HepG2 (cell line): Measurements from ENCODE around the gene COQ8A. TPM values are rescaled to one million over a fixed set of nuclear protein-coding genes. Genes with fewer than 3 reads are reported as not detected.

ENCODE experiments used
- ESRRA ChIP-seq: sonication (generic); formaldehyde crosslinking; IDR thresholded peaks from 2 replicates; pipeline ENCODE4 v1.5.1; 2020; ENCODE audit warnings: mild to moderate bottlenecking, low read depth, missing genetic modification reagents
- GATAD2A ChIP-seq: IDR thresholded peaks from 2 replicates; pipeline ENCODE4 v1.6.1; 2016
- JUND ChIP-seq: sonication (generic); formaldehyde crosslinking; IDR thresholded peaks from 2 replicates; pipeline ENCODE4 v1.8.0; 2022; ENCODE audit warnings: mild to moderate bottlenecking, missing genetic modification reagents
- MBD4 ChIP-seq: IDR thresholded peaks from 2 replicates; pipeline ENCODE4 v1.6.1; 2012; ENCODE audit warnings: low read length, inconsistent platforms, borderline replicate concordance
- MBNL3 ChIP-seq: fragments of 250-450 bp; sonication (Bioruptor Pico); conservative IDR thresholded peaks from 2 replicates; pipeline ENCODE4 v1.8.0; 2022; ENCODE audit warnings: mild to moderate bottlenecking, inconsistent platforms
- NFKB2 ChIP-seq: sonication (generic); formaldehyde crosslinking; IDR thresholded peaks from 2 replicates; pipeline ENCODE4 v1.4.0; 2020; ENCODE audit warnings: missing genetic modification reagents, borderline replicate concordance
- RBM22 ChIP-seq: fragments of 200-400 bp; formaldehyde crosslinking; optimal IDR thresholded peaks from 2 replicates; pipeline ENCODE3; 2017; ENCODE audit warnings: mild to moderate bottlenecking, low read length, moderate library complexity
- SMARCE1 ChIP-seq: fragments of 450-650 bp; IDR thresholded peaks from 2 replicates; pipeline ENCODE4 v1.6.1; 2017; ENCODE audit warnings: borderline replicate concordance
- TGIF2 ChIP-seq: IDR thresholded peaks from 2 replicates; pipeline ENCODE4 v1.6.1; 2016; ENCODE audit warnings: control low read depth, missing compliant biosample characterization
- ZFY ChIP-seq: sonication (generic); formaldehyde crosslinking; IDR thresholded peaks from 2 replicates; pipeline ENCODE4 v1.4.0; 2020; ENCODE audit warnings: missing genetic modification reagents
- ZNF619 ChIP-seq: sonication (generic); formaldehyde crosslinking; IDR thresholded peaks from 2 replicates; pipeline ENCODE4 v1.4.0; 2020; ENCODE audit warnings: mild to moderate bottlenecking, missing genetic modification reagents
- ZNF776 ChIP-seq: sonication (generic); formaldehyde crosslinking; IDR thresholded peaks from 2 replicates; pipeline ENCODE4 v1.4.0; 2020; ENCODE audit warnings: mild to moderate bottlenecking, missing genetic modification reagents
- polyA plus RNA-seq, 8 experiments: library from polyadenylated mRNA; depleted of rRNA in 3 of 8; stranded (reverse) in 7 of 8; unstranded in 1 of 8; fragments of >200 nt; fragmentation: Illumina TruSeq in 4 of 8; extraction: Trizol in 4 of 8; gene quantifications; 2 replicates each; pipeline versions ENCODE4 v1.2.1 to v1.2.3, GENCODE V29; 2011 to 2016; ENCODE audit warnings: low read depth in 4 of 8, missing spikeins in 1 of 8, mixed read lengths in 1 of 8; ENCODE audit not compliant: insufficient read depth in 1 of 8
- total RNA-seq, 5 experiments: library from RNA; depleted of rRNA; stranded (reverse); fragments of >200 nt; fragmentation: Illumina TruSeq; extraction: Trizol; gene quantifications; 2 replicates each; pipeline ENCODE4 v1.2.3, GENCODE V29; 2016; ENCODE audit warnings: low read depth in 1 of 5
- TF ChIP-seq, protein P1 (sequence below): sonication (generic); formaldehyde crosslinking; IDR thresholded peaks from 2 replicates; pipeline ENCODE4 v1.4.0; 2020; ENCODE audit warnings: missing genetic modification reagents
- TF ChIP-seq, protein P2 (sequence below): sonication (generic); formaldehyde crosslinking; IDR thresholded peaks from 2 replicates; pipeline ENCODE4 v1.5.0; 2020; ENCODE audit warnings: missing genetic modification reagents
- TF ChIP-seq, protein P3 (sequence below): sonication (generic); formaldehyde crosslinking; IDR thresholded peaks from 2 replicates; pipeline ENCODE4 v1.8.0; 2022; ENCODE audit warnings: missing genetic modification reagents, low read depth, mild to moderate bottlenecking, borderline replicate concordance
- TF ChIP-seq, protein P4 (sequence below): sonication (generic); formaldehyde crosslinking; conservative IDR thresholded peaks from 2 replicates; pipeline ENCODE4 v1.4.0; 2020; ENCODE audit warnings: missing genetic modification reagents
- TF ChIP-seq, protein P5 (sequence below): sonication (generic); formaldehyde crosslinking; IDR thresholded peaks from 2 replicates; pipeline ENCODE4 v1.5.1; 2020; ENCODE audit warnings: mild to moderate bottlenecking, missing genetic modification reagents, borderline replicate concordance
- TF ChIP-seq, protein P6 (sequence below): sonication (generic); formaldehyde crosslinking; IDR thresholded peaks from 2 replicates; pipeline ENCODE4 v1.5.0; 2020; ENCODE audit warnings: missing genetic modification reagents

COQ8A gene
- total and polyA plus RNA-seq, 2 of the 13 experiments (the other 11 are each of a cell fraction or from before 2014, with no cell fraction given): 60.4 to 88.7 TPM

DNA sequence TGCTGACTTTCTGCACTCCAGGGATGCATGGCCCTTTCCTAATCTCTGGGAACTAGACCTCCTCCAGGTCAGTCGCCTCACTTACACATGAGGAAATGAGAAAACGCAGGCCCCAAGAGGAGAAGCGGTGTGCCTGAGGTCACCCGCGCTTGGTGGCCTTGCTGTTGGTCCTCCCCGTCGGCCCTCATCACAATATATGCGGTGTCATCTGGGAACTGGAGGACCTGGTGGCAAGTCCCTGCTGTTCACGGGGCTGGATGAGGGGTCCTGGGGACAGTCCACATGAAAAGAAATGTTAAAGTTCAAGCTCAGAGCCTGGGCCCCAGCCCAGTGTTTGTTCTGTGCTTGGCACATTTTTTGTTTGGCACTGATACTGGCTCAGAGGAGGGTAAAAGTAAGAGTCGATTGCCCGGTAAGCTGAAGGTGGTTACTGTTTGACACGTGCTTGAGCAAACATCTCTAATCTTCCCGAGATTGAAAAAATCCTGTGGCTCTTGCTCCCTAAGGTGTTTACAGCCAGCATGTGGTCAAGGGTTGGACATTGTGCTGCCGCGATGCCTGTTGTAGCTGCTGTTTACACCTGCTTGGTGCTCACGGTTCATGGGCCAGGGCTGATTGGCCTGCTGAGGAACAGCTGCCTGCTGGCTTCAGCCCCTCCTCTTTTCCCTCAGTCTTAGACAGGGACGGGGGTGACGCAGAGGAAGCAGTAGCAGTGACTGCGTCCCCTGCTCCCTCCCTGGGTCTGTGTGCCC, 5.2 kb downstream of the COQ8A start (continued):
- TF ChIP-seq, protein P1, sequence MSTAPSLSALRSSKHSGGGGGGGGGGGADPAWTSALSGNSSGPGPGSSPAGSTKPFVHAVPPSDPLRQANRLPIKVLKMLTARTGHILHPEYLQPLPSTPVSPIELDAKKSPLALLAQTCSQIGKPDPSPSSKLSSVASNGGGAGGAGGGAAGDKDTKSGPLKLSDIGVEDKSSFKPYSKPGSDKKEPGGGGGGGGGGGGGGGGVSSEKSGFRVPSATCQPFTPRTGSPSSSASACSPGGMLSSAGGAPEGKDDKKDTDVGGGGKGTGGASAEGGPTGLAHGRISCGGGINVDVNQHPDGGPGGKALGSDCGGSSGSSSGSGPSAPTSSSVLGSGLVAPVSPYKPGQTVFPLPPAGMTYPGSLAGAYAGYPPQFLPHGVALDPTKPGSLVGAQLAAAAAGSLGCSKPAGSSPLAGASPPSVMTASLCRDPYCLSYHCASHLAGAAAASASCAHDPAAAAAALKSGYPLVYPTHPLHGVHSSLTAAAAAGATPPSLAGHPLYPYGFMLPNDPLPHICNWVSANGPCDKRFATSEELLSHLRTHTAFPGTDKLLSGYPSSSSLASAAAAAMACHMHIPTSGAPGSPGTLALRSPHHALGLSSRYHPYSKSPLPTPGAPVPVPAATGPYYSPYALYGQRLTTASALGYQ (CRISPR knock-in tag): peak; percentile 20; the same call in 1 of the 2 replicates
- TF ChIP-seq ZNF619 (CRISPR knock-in tag) (0 out of 2 replicates have a peak, but pooled peaks have one; percentile 22), ZNF776 (CRISPR knock-in tag) (no peak), NFKB2 (peak; percentile 4; the same call in 1 of the 2 replicates), MBD4 (no peak), JUND (CRISPR knock-in tag) (no peak), TGIF2 (CRISPR knock-in tag) (peak; percentile 77; the same call in 1 of the 2 replicates), MBNL3 (CRISPR knock-in tag) (no peak), GATAD2A (peak; percentile 70), ZFY (CRISPR knock-in tag) (peak; percentile 59), RBM22 (no peak), SMARCE1 (no peak), ESRRA (no peak)
- TF ChIP-seq, protein P2, sequence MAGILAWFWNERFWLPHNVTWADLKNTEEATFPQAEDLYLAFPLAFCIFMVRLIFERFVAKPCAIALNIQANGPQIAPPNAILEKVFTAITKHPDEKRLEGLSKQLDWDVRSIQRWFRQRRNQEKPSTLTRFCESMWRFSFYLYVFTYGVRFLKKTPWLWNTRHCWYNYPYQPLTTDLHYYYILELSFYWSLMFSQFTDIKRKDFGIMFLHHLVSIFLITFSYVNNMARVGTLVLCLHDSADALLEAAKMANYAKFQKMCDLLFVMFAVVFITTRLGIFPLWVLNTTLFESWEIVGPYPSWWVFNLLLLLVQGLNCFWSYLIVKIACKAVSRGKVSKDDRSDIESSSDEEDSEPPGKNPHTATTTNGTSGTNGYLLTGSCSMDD: no peak
- TF ChIP-seq, protein P3, sequence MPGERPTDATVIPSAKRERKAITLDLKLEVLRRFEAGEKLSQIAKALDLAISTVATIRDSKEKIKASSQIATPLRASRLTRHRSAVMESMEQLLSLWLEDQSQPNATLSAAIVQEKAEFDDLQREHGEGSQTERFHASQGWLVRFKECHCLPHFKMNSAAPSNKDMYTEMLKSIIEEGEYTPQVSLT: no peak
- TF ChIP-seq, protein P4, sequence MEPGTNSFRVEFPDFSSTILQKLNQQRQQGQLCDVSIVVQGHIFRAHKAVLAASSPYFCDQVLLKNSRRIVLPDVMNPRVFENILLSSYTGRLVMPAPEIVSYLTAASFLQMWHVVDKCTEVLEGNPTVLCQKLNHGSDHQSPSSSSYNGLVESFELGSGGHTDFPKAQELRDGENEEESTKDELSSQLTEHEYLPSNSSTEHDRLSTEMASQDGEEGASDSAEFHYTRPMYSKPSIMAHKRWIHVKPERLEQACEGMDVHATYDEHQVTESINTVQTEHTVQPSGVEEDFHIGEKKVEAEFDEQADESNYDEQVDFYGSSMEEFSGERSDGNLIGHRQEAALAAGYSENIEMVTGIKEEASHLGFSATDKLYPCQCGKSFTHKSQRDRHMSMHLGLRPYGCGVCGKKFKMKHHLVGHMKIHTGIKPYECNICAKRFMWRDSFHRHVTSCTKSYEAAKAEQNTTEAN (CRISPR knock-in tag): no peak; the same call in 1 of the 2 replicates
- TF ChIP-seq, protein P5, sequence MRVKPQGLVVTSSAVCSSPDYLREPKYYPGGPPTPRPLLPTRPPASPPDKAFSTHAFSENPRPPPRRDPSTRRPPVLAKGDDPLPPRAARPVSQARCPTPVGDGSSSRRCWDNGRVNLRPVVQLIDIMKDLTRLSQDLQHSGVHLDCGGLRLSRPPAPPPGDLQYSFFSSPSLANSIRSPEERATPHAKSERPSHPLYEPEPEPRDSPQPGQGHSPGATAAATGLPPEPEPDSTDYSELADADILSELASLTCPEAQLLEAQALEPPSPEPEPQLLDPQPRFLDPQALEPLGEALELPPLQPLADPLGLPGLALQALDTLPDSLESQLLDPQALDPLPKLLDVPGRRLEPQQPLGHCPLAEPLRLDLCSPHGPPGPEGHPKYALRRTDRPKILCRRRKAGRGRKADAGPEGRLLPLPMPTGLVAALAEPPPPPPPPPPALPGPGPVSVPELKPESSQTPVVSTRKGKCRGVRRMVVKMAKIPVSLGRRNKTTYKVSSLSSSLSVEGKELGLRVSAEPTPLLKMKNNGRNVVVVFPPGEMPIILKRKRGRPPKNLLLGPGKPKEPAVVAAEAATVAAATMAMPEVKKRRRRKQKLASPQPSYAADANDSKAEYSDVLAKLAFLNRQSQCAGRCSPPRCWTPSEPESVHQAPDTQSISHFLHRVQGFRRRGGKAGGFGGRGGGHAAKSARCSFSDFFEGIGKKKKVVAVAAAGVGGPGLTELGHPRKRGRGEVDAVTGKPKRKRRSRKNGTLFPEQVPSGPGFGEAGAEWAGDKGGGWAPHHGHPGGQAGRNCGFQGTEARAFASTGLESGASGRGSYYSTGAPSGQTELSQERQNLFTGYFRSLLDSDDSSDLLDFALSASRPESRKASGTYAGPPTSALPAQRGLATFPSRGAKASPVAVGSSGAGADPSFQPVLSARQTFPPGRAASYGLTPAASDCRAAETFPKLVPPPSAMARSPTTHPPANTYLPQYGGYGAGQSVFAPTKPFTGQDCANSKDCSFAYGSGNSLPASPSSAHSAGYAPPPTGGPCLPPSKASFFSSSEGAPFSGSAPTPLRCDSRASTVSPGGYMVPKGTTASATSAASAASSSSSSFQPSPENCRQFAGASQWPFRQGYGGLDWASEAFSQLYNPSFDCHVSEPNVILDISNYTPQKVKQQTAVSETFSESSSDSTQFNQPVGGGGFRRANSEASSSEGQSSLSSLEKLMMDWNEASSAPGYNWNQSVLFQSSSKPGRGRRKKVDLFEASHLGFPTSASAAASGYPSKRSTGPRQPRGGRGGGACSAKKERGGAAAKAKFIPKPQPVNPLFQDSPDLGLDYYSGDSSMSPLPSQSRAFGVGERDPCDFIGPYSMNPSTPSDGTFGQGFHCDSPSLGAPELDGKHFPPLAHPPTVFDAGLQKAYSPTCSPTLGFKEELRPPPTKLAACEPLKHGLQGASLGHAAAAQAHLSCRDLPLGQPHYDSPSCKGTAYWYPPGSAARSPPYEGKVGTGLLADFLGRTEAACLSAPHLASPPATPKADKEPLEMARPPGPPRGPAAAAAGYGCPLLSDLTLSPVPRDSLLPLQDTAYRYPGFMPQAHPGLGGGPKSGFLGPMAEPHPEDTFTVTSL (CRISPR knock-in tag): no peak
- TF ChIP-seq, protein P6, sequence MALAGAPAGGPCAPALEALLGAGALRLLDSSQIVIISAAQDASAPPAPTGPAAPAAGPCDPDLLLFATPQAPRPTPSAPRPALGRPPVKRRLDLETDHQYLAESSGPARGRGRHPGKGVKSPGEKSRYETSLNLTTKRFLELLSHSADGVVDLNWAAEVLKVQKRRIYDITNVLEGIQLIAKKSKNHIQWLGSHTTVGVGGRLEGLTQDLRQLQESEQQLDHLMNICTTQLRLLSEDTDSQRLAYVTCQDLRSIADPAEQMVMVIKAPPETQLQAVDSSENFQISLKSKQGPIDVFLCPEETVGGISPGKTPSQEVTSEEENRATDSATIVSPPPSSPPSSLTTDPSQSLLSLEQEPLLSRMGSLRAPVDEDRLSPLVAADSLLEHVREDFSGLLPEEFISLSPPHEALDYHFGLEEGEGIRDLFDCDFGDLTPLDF (CRISPR knock-in tag): no peak
